Cerebellar cortex (tissue), 1 donor: ENCODE measurements around the gene KRTAP13-4.
A peak's percentile ranks its signal among the peaks of the same experiment; 100 is the strongest.

Experiments
- DNase-seq: peaks from one replicate; pipeline ENCODE4 v3.0.0-alpha.2; 2015; ENCODE audit warnings: low spot score

KRTAP13-4 gene

GRCh38 chr21:30430170-30430655, at the start of gene KRTAP13-4:
KRTAP13-4 (plus strand) TSS chr21:30430220; CDS start chr21:30430276, 56 bp downstream.
- DNase-seq: no peak

GRCh38 chr21:30382201-30382600, 47.8 kb upstream of the KRTAP13-4 start:
- DNase-seq: no peak

- DNase-seq: no peak
Observed at GRCh38 chr21:30391492-30392025, 38.5 kb upstream of the KRTAP13-4 start.

- DNase-seq: no peak
Observed at GRCh38 chr21:30395731-30396130, 34.3 kb upstream of the KRTAP13-4 start, which contains the start of gene KRTAP13-1. KRTAP13-1 (plus strand) TSS chr21:30396031; CDS start chr21:30396087, 56 bp downstream.

GRCh38 chr21:30408782-30409494, 21.1 kb upstream of the KRTAP13-4 start:
- no peak for DNase-seq

GRCh38 chr21:30415993-30416392, 14.0 kb upstream of the KRTAP13-4 start:
- no peak for DNase-seq

GRCh38 chr21:30425826-30426225, 4.2 kb upstream of the KRTAP13-4 start, which contains the start of gene KRTAP13-3:
KRTAP13-3 (minus strand) TSS chr21:30425926; CDS start chr21:30425912, 14 bp downstream.
- DNase-seq: no peak

GRCh38 chr21:30426731-30427130, 3.3 kb upstream of the KRTAP13-4 start:
- no peak for DNase-seq

- DNase-seq: peak; percentile 3
Observed at GRCh38 chr21:30434033-30434631, 4.1 kb downstream of the KRTAP13-4 start.

GRCh38 chr21:30437010-30437565, 7.1 kb downstream of the KRTAP13-4 start:
- DNase-seq: no peak

GRCh38 chr21:30439975-30440374, 10.0 kb downstream of the KRTAP13-4 start, which contains the start of gene KRTAP15-1:
KRTAP15-1 (plus strand) TSS chr21:30440275; CDS start chr21:30440328, 53 bp downstream.
- no peak for DNase-seq

- DNase-seq: no peak
Observed at GRCh38 chr21:30443226-30443625, 13.2 kb downstream of the KRTAP13-4 start.

GRCh38 chr21:30444204-30444603, 14.2 kb downstream of the KRTAP13-4 start:
- DNase-seq: no peak

GRCh38 chr21:30447056-30447455, 17.0 kb downstream of the KRTAP13-4 start:
- DNase-seq: no peak

- DNase-seq: no peak
Observed at GRCh38 chr21:30448514-30448913, 18.5 kb downstream of the KRTAP13-4 start.

- no peak for DNase-seq
Observed at GRCh38 chr21:30463713-30464112, 33.7 kb downstream of the KRTAP13-4 start.

GRCh38 chr21:30468900-30469714, 39.1 kb downstream of the KRTAP13-4 start:
- DNase-seq: no peak

- no peak for DNase-seq
Observed at GRCh38 chr21:30478004-30478403, 48.0 kb downstream of the KRTAP13-4 start.

GRCh38 chr21:30479259-30479658, 49.2 kb downstream of the KRTAP13-4 start:
- no peak for DNase-seq

- no peak for DNase-seq
Observed at GRCh38 chr21:30480145-30480544, 50.1 kb downstream of the KRTAP13-4 start, which contains the start of gene KRTAP19-1. KRTAP19-1 (minus strand) TSS chr21:30480367; CDS start chr21:30480317, 50 bp downstream.
